GM21381 (cell line): ENCODE results near the gene DCT.

Source experiments
- ATAC-seq: cut with Tn5 transposase; IDR thresholded peaks from one replicate; pipeline ENCODE4 v1.9.1; 2021; ENCODE audit warnings: mild to moderate bottlenecking, moderate library complexity; ENCODE audit not compliant: unreplicated experiment

Gene DCT

GRCh38 chr13:94454906-94455305 is 24.6 kb downstream of the DCT start:
- no peak for ATAC-seq

GRCh38 chr13:94454334-94454733 is 25.1 kb downstream of the DCT start:
- ATAC-seq, result no peak

GRCh38 chr13:94444826-94445225 is 34.7 kb downstream of the DCT start:
- ATAC-seq, result no peak

GRCh38 chr13:94435604-94436226 is 43.8 kb downstream of the DCT start:
- ATAC-seq, result no peak

- ATAC-seq, result no peak
Measured at GRCh38 chr13:94433055-94433961, 46.2 kb downstream of the DCT start.

GRCh38 chr13:94431987-94432386 is 47.5 kb downstream of the DCT start:
- no peak for ATAC-seq

- no peak for ATAC-seq
Measured at GRCh38 chr13:94431574-94431973, 47.9 kb downstream of the DCT start.

GRCh38 chr13:94427313-94427953 is 52.0 kb downstream of the DCT start:
- no peak for ATAC-seq

GRCh38 chr13:94419925-94420305 is 59.6 kb downstream of the DCT start:
- no peak for ATAC-seq

- ATAC-seq, result peak; percentile 47
Measured at GRCh38 chr13:94419304-94419924, 60.1 kb downstream of the DCT start.

- ATAC-seq, result no peak
Measured at GRCh38 chr13:94417294-94417693, 62.2 kb downstream of the DCT start.

GRCh38 chr13:94416454-94417080 is 62.9 kb downstream of the DCT start:
- no peak for ATAC-seq

GRCh38 chr13:94415500-94416237 is 63.8 kb downstream of the DCT start:
- no peak for ATAC-seq

GRCh38 chr13:94414708-94415107 is 64.8 kb downstream of the DCT start:
- no peak for ATAC-seq

- no peak for ATAC-seq
Measured at GRCh38 chr13:94414141-94414540, 65.3 kb downstream of the DCT start.

- ATAC-seq, result no peak
Measured at GRCh38 chr13:94413598-94413944, 65.9 kb downstream of the DCT start.

GRCh38 chr13:94412870-94413597 is 66.4 kb downstream of the DCT start:
- no peak for ATAC-seq

GRCh38 chr13:94411747-94412146 is 67.7 kb downstream of the DCT start:
- no peak for ATAC-seq

GRCh38 chr13:94408314-94409036 is 71.0 kb downstream of the DCT start:
- no peak for ATAC-seq
